GM19463 (cell line): ENCODE measurements around the gene GTPBP8.
"Not testable (repeated sequence)": the region's sequence is repeated elsewhere in the genome, so short reads cannot be mapped to it uniquely, and the experiment has no call there.

Source experiments
- ATAC-seq: cut with Tn5 transposase; IDR thresholded peaks from one replicate; pipeline ENCODE4 v1.9.1; 2021; ENCODE audit warnings: mild to moderate bottlenecking, moderate library complexity; ENCODE audit not compliant: unreplicated experiment

GTPBP8 gene

GRCh38 chr3:112995800-112996199 lies 5.0 kb downstream of the GTPBP8 start:
- no peak for ATAC-seq

GRCh38 chr3:113000691-113001090 lies 9.9 kb downstream of the GTPBP8 start:
- ATAC-seq: no peak

GRCh38 chr3:113002037-113002436 lies 11.3 kb downstream of the GTPBP8 start:
- ATAC-seq: no peak

GRCh38 chr3:113002679-113003078 lies 11.9 kb downstream of the GTPBP8 start:
- ATAC-seq: no peak

GRCh38 chr3:113005611-113006010 lies 14.8 kb downstream of the GTPBP8 start:
- ATAC-seq: peak; percentile 42

GRCh38 chr3:113006359-113007056 lies 15.7 kb downstream of the GTPBP8 start:
- ATAC-seq: no peak

GRCh38 chr3:113008117-113008516 lies 17.3 kb downstream of the GTPBP8 start:
- no peak for ATAC-seq

GRCh38 chr3:113013593-113013992 lies 22.8 kb downstream of the GTPBP8 start:
- ATAC-seq: no peak

GRCh38 chr3:113018536-113019181 lies 27.9 kb downstream of the GTPBP8 start:
- no peak for ATAC-seq

- ATAC-seq: peak; percentile 92
These were observed 28.7 kb downstream of the GTPBP8 start for GRCh38 chr3:113019182-113020137.

- ATAC-seq: no peak
These were observed 30.7 kb downstream of the GTPBP8 start for GRCh38 chr3:113021471-113021870.

- ATAC-seq: no peak
These were observed 43.2 kb downstream of the GTPBP8 start for GRCh38 chr3:113034011-113034410.

- ATAC-seq: peak; percentile 58
These were observed 44.7 kb downstream of the GTPBP8 start for GRCh38 chr3:113035387-113035982.

GRCh38 chr3:113038328-113038727 lies 47.5 kb downstream of the GTPBP8 start:
- ATAC-seq: no peak

- no peak for ATAC-seq
These were observed 48.8 kb downstream of the GTPBP8 start for GRCh38 chr3:113039546-113039945.

GRCh38 chr3:113040231-113040630 lies 49.4 kb downstream of the GTPBP8 start:
- ATAC-seq: no peak

- no peak for ATAC-seq
These were observed 52.9 kb downstream of the GTPBP8 start for GRCh38 chr3:113043686-113044085.

- not testable (repeated sequence) for ATAC-seq
These were observed 55.6 kb downstream of the GTPBP8 start for GRCh38 chr3:113046186-113046965.

GRCh38 chr3:113051302-113051711 lies 60.5 kb downstream of the GTPBP8 start:
- ATAC-seq: peak; percentile 96
